Neuronal stem cell (in vitro differentiated cells): Measurements from ENCODE around the gene MAGEA9B.
"Not testable (repeated sequence)": the region's sequence is repeated elsewhere in the genome, so short reads cannot be mapped to it uniquely, and the experiment has no call there.

ENCODE experiments used
- DNase-seq: peaks from one replicate; pipeline ENCODE4 v3.0.0-alpha.2; 2013; ENCODE audit warnings: low spot score
- H2AFZ ChIP-seq: one replicate; pipeline ENCODE4 v1.6.1; 2013; ENCODE audit warnings: mild to moderate bottlenecking, low read length, inconsistent platforms
- H2AK5ac ChIP-seq: 2 replicates; pipeline ENCODE4 v1.6.1; 2013; ENCODE audit warnings: low read depth, mild to moderate bottlenecking, inconsistent platforms, low read length, moderate library complexity, mixed read lengths
- H2BK120ac ChIP-seq: 2 replicates; pipeline ENCODE4 v1.6.1; 2013; ENCODE audit warnings: low read depth, mild to moderate bottlenecking, inconsistent platforms, low read length, moderate library complexity, mixed read lengths
- H2BK12ac ChIP-seq: one replicate; pipeline ENCODE4 v1.6.1; 2013; ENCODE audit warnings: low read length, inconsistent platforms
- H2BK15ac ChIP-seq: 2 replicates; pipeline ENCODE4 v1.6.1; 2013; ENCODE audit warnings: mild to moderate bottlenecking, low read length, inconsistent platforms, mixed read lengths
- H2BK5ac ChIP-seq: one replicate; pipeline ENCODE4 v1.6.1; 2013; ENCODE audit warnings: inconsistent platforms, mild to moderate bottlenecking, low read length, moderate library complexity
- H3K14ac ChIP-seq: one replicate; pipeline ENCODE4 v1.6.1; 2013; ENCODE audit warnings: low read length, inconsistent platforms
- H3K18ac ChIP-seq: 2 replicates; pipeline ENCODE4 v1.6.1; 2013; ENCODE audit warnings: low read length, inconsistent platforms
- H3K23ac ChIP-seq: 2 replicates; pipeline ENCODE4 v1.6.1; 2013; ENCODE audit warnings: low read depth, mild to moderate bottlenecking, mixed read lengths, low read length, inconsistent platforms; ENCODE audit not compliant: poor library complexity
- H3K27ac ChIP-seq: replicated peaks from 3 replicates; pipeline ENCODE4 v1.5.1; 2013; ENCODE audit warnings: low read length, inconsistent platforms
- H3K27me3 ChIP-seq, 3 experiments: 2 replicates each; pipeline ENCODE4 v1.6.1; 2013; ENCODE audit warnings: low read length in 3 of 3, mild to moderate bottlenecking in 2 of 3, inconsistent platforms in 1 of 3, low read depth in 1 of 3, mixed read lengths in 1 of 3, moderate library complexity in 1 of 3; ENCODE audit not compliant: control insufficient read depth in 3 of 3, insufficient read depth in 3 of 3
- H3K36me3 ChIP-seq, 2 donors: replicated peaks in 1 of 2; 2 replicates each; pipeline ENCODE4 v1.6.1; 2013; ENCODE audit warnings: low read length in 2 of 2; ENCODE audit not compliant: control insufficient read depth in 2 of 2, insufficient read depth in 2 of 2
- H3K4ac ChIP-seq: 2 replicates; pipeline ENCODE4 v1.6.1; 2013; ENCODE audit warnings: inconsistent platforms, mild to moderate bottlenecking, low read length, moderate library complexity
- H3K4me1 ChIP-seq, 2 donors: 1 replicate in 1 of 2; 2 replicates in 1 of 2; pipeline ENCODE4 v1.6.1; 2013; ENCODE audit warnings: low read length in 2 of 2, low read depth in 1 of 2; ENCODE audit not compliant: control insufficient read depth in 2 of 2, insufficient read depth in 1 of 2
- H3K4me2 ChIP-seq: one replicate; pipeline ENCODE4 v1.6.1; 2013; ENCODE audit warnings: mild to moderate bottlenecking, low read length, inconsistent platforms; ENCODE audit not compliant: insufficient read depth, poor library complexity, severe bottlenecking
- H3K4me3 ChIP-seq, 2 donors: 2 replicates each; pipeline ENCODE4 v1.5.1; 2013; ENCODE audit warnings: low read length in 2 of 2, mild to moderate bottlenecking in 2 of 2, inconsistent platforms in 1 of 2, moderate library complexity in 1 of 2
- H3K79me1 ChIP-seq: one replicate; pipeline ENCODE4 v1.6.1; 2013; ENCODE audit warnings: low read depth, mild to moderate bottlenecking, inconsistent platforms, low read length, moderate library complexity
- H3K9ac ChIP-seq: one replicate; pipeline ENCODE4 v1.6.1; 2013; ENCODE audit warnings: mild to moderate bottlenecking, low read depth, low read length, inconsistent platforms; ENCODE audit not compliant: poor library complexity
- H3K9me3 ChIP-seq, 2 donors: replicated peaks in 1 of 2; 2 replicates each; pipeline versions ENCODE3 to v1.6.1; 2013; ENCODE audit warnings: low read length in 2 of 2, mild to moderate bottlenecking in 2 of 2, inconsistent platforms in 1 of 2, low read depth in 1 of 2, mixed read lengths in 1 of 2, moderate library complexity in 1 of 2; ENCODE audit not compliant: control insufficient read depth in 2 of 2, insufficient read depth in 1 of 2
- H4K8ac ChIP-seq: one replicate; pipeline ENCODE4 v1.6.1; 2013; ENCODE audit warnings: low read depth, mild to moderate bottlenecking, inconsistent platforms, low read length, moderate library complexity
- H4K91ac ChIP-seq: one replicate; pipeline ENCODE4 v1.6.1; 2013; ENCODE audit warnings: low read length, low read depth, mild to moderate bottlenecking, inconsistent platforms; ENCODE audit not compliant: poor library complexity
- WGBS, 2 donors: extraction: QIAGEN DNeasy Blood & Tissue Kit; methylation state at CpG; one replicate each; pipeline ENCODE4 v1.1.7; 2013; ENCODE audit warnings: missing lambda C conversion rate in 2 of 2, mixed read lengths in 1 of 2; ENCODE audit not compliant: insufficient read length in 2 of 2, insufficient replicate concordance in 1 of 2; ENCODE audit errors: extremely low coverage in 2 of 2; 5-methylcytosine and 5-hydroxymethylcytosine counted together

The MAGEA9B gene

DNA sequence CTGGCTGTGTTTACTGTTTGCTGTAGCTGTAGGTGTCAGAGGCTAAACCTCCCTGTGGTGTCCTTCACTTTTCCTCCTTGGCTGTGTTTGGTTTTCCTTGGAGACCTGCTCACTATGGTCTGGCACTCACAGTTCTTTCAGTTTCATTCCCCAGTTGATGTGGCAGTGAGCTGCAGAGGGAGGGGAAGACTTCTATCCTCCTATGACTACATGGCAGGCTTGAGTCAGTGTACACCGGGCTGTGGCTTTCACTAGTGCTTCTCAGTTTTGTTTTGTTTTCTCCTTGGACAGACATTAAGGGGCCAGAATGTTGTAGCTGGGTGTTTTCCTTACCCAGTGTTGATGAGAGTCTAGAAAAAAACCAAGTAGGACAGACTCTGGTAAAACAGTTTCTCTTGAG lies 13.8 kb downstream of the MAGEA9B start:
- H3K4me3 ChIP-seq, H2BK15ac ChIP-seq, H3K27me3 ChIP-seq, H2BK5ac ChIP-seq, H3K23ac ChIP-seq, H3K9ac ChIP-seq, H3K36me3 ChIP-seq, H3K4me2 ChIP-seq, H3K4ac ChIP-seq, H3K14ac ChIP-seq, H2AK5ac ChIP-seq, H4K8ac ChIP-seq, H4K91ac ChIP-seq, H3K9me3 ChIP-seq, H3K27ac ChIP-seq, H3K4me1 ChIP-seq, H3K18ac ChIP-seq, H3K79me1 ChIP-seq, H2BK12ac ChIP-seq, H2AFZ ChIP-seq, DNase-seq, H2BK120ac ChIP-seq: not testable (repeated sequence)
- no CpG with 5 or more reads among the region's 1 CpG for WGBS, 2 donors

DNA sequence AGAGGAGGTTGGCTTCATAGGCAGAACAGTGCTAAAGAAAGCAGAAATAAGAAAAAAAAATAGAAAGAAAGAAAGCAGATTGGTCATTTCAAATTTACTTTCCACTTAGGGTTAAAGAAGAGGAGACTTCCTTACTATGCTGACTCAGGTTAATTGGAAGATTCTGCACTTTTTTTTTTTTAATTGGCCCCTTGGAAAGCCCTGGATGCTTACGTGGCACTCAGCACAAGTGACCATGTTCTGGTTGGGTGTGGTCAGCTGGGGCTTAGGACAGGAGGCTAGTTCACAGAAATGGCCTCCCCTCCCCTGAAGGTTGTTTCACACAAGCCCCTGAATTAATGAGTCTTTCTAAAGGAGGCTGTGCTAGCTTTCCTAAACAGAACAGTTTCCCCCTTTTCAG lies 14.5 kb downstream of the MAGEA9B start:
- Histone ChIP-seq H3K27ac (no peak overlapping the region), H2BK12ac (no peak overlapping the region), H3K4me3 (no peak overlapping the region), H3K79me1 (no peaks in the 10 kb centered on the region), H4K91ac (no peak overlapping the region), H3K9me3 (no peaks in the 10 kb centered on the region), H2BK120ac (no peak overlapping the region), H2AFZ (peak overlapping the region; percentile 35), H3K23ac (no peak overlapping the region), H3K36me3 (no peaks in the 10 kb centered on the region), H3K4ac (no peak overlapping the region), H4K8ac (no peak overlapping the region), H3K18ac (no peak overlapping the region), H3K4me2 (no peak overlapping the region), H2BK15ac (no peak overlapping the region), H3K9ac (no peak overlapping the region), H3K14ac (no peak overlapping the region), H2BK5ac (no peak overlapping the region), H3K27me3 (no peaks in the 10 kb centered on the region), H2AK5ac (no peak overlapping the region), H3K4me1 (peaks cover 0 to 4% of the 10 kb centered on the region in 2 donors)
- WGBS, 2 donors, result no CpG with 5 or more reads among the region's 1 CpG
- DNase-seq, result no peak

DNA sequence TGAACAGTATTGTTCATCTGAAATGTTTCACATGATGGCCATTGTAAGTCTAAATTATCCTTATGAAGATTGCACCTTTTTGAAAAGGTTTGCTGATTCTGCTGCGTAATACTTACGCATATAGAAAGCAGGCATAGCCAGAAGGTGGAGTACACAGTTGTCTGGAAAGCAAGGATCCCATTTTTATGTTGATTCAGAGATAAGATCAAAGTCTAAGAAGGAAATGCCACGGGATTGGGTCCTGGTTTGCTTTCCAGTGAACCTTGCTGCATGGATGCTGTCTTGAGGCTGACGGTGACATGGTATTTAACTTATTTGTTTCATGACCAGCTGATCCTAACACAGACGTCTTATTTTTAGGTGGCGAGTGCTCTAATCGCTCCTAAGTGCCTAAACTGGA lies 15.5 kb downstream of the MAGEA9B start:
- Histone ChIP-seq H3K4me3 (no peak overlapping the region), H3K27ac (no peak overlapping the region)
- DNase-seq, result no peak

DNA sequence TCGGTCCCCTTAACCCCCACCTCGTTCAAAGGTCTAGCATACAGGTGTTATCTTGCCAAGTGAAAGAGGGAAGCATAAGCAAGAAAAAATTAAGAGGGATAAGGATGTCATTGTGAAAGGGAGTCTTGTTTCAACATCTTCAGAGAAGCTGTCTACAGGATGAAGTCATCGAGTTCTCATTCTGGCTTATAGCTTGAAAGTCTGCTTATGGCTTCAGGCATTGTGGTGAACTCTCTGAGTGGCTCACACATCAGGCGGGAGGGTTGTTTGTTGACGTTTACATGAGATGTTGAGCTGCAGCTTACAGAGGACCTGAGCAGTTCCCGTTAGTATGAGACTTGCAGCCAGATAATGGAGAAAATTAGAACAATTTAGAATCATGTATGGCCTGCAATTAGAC lies 16.6 kb downstream of the MAGEA9B start:
- H2BK120ac ChIP-seq, result no peak overlapping the region
- no peak overlapping the region for H3K4ac ChIP-seq
- H3K27ac ChIP-seq, result no peak overlapping the region
- no peak overlapping the region for H3K4me2 ChIP-seq
- no peak overlapping the region for H3K14ac ChIP-seq
- no peak overlapping the region for H4K8ac ChIP-seq
- no peak for DNase-seq
- no peaks in the 10 kb centered on the region for H3K79me1 ChIP-seq
- H2AFZ ChIP-seq, result no peak overlapping the region
- H4K91ac ChIP-seq, result no peak overlapping the region
- no peak overlapping the region for H3K9ac ChIP-seq
- H2AK5ac ChIP-seq, result no peak overlapping the region
- no peaks in the 10 kb centered on the region for H3K9me3 ChIP-seq
- H3K18ac ChIP-seq, result no peak overlapping the region
- H3K27me3 ChIP-seq, result no peaks in the 10 kb centered on the region
- no peak overlapping the region for H3K4me3 ChIP-seq
- no peak overlapping the region for H3K23ac ChIP-seq
- no peaks in the 10 kb centered on the region for H3K36me3 ChIP-seq
- H3K4me1 ChIP-seq, result peaks cover 0 to 4% of the 10 kb centered on the region in 2 donors
- H2BK15ac ChIP-seq, result no peak overlapping the region
- H2BK5ac ChIP-seq, result no peak overlapping the region
- WGBS, 2 donors, result no CpG with 5 or more reads among the region's 6 CpGs
- no peak overlapping the region for H2BK12ac ChIP-seq

More for the DNA sequence above, 15.5 kb downstream of the MAGEA9B start:
- H3K4ac ChIP-seq, result no peak overlapping the region
- H3K4me2 ChIP-seq, result no peak overlapping the region
- H4K8ac ChIP-seq, result no peak overlapping the region
- peaks cover 0 to 4% of the 10 kb centered on the region in 2 donors for H3K4me1 ChIP-seq
- no peak overlapping the region for H2BK15ac ChIP-seq
- no peak overlapping the region for H4K91ac ChIP-seq
- H3K36me3 ChIP-seq, result no peaks in the 10 kb centered on the region
- no peak overlapping the region for H3K14ac ChIP-seq
- H2AK5ac ChIP-seq, result no peak overlapping the region
- no peak overlapping the region for H2BK12ac ChIP-seq
- no peak overlapping the region for H3K18ac ChIP-seq
- no peaks in the 10 kb centered on the region for H3K79me1 ChIP-seq
- H2AFZ ChIP-seq, result peak overlapping the region; percentile 23
- no peak overlapping the region for H3K9ac ChIP-seq
- no peak overlapping the region for H2BK120ac ChIP-seq
- no peaks in the 10 kb centered on the region for H3K9me3 ChIP-seq
- H3K27me3 ChIP-seq, result no peaks in the 10 kb centered on the region
- no CpG with 5 or more reads among the region's 7 CpGs for WGBS, 2 donors
- no peak overlapping the region for H3K23ac ChIP-seq
- no peak overlapping the region for H2BK5ac ChIP-seq
